ENCODE results near the gene MANEA.
"Not testable (repeated sequence)": the region's sequence is repeated elsewhere in the genome, so short reads cannot be mapped to it uniquely, and the experiment has no call there.

The MANEA gene

GRCh38 chr6:95577304-95578105, at the start of gene MANEA:
Gene MANEA (plus strand): TSS chr6:95577535. CDS start chr6:95586440, 8,905 bp downstream.
- DNase-seq (ENCODE audit: low read depth in 3 of 3) = peak; percentile 56 to 78 (median 57)

- DNase-seq (ENCODE audit: low read depth in 3 of 3) = no peak
These were observed 47.6 kb upstream of the MANEA start for GRCh38 chr6:95529762-95530161.

- no peak for DNase-seq (ENCODE audit: low read depth in 3 of 3)
These were observed 47.0 kb upstream of the MANEA start for GRCh38 chr6:95530176-95530819.

GRCh38 chr6:95543798-95544197, 33.5 kb upstream of the MANEA start:
- DNase-seq (ENCODE audit: low read depth in 3 of 3) = no peak

- DNase-seq (ENCODE audit: low read depth in 3 of 3) = no peak
These were observed 32.7 kb upstream of the MANEA start for GRCh38 chr6:95544517-95545225.

- no peak for DNase-seq (ENCODE audit: low read depth in 3 of 3)
These were observed 32.1 kb upstream of the MANEA start for GRCh38 chr6:95545226-95545625.

GRCh38 chr6:95545686-95546085, 31.6 kb upstream of the MANEA start:
- DNase-seq (ENCODE audit: low read depth in 3 of 3) = no peak

GRCh38 chr6:95546148-95546547, 31.2 kb upstream of the MANEA start:
- no peak for DNase-seq (ENCODE audit: low read depth in 3 of 3)

GRCh38 chr6:95547043-95547442, 30.3 kb upstream of the MANEA start:
- DNase-seq (ENCODE audit: low read depth in 3 of 3) = no peak

- DNase-seq (ENCODE audit: low read depth in 3 of 3) = no peak
These were observed 29.0 kb upstream of the MANEA start for GRCh38 chr6:95548188-95548786.

GRCh38 chr6:95551678-95552324, 25.5 kb upstream of the MANEA start:
- no peak for DNase-seq (ENCODE audit: low read depth in 3 of 3)

- DNase-seq (ENCODE audit: low read depth in 3 of 3) = no peak
These were observed 23.5 kb upstream of the MANEA start for GRCh38 chr6:95553880-95554279.

GRCh38 chr6:95560956-95561355, 16.4 kb upstream of the MANEA start:
- not testable (repeated sequence) for DNase-seq (ENCODE audit: low read depth in 3 of 3)

- no peak for DNase-seq (ENCODE audit: low read depth in 3 of 3)
These were observed 7.8 kb upstream of the MANEA start for GRCh38 chr6:95569560-95569959.

- no peak for DNase-seq (ENCODE audit: low read depth in 3 of 3)
These were observed 5.2 kb upstream of the MANEA start for GRCh38 chr6:95572098-95572497.

GRCh38 chr6:95574811-95575210, 2.5 kb upstream of the MANEA start:
- no peak for DNase-seq (ENCODE audit: low read depth in 3 of 3)

- DNase-seq (ENCODE audit: low read depth in 3 of 3) = no peak
These were observed 927 bp upstream of the MANEA start for GRCh38 chr6:95576218-95576997.

- DNase-seq (ENCODE audit: low read depth in 3 of 3) = no peak
These were observed 384 bp upstream of the MANEA start for GRCh38 chr6:95576998-95577303.

GRCh38 chr6:95578106-95578410, 723 bp downstream of the MANEA start:
- DNase-seq (ENCODE audit: low read depth in 3 of 3) = peak in 1 of 3 experiments; percentile 1

- no peak for DNase-seq (ENCODE audit: low read depth in 3 of 3)
These were observed 3.7 kb downstream of the MANEA start for GRCh38 chr6:95581073-95581472.

GRCh38 chr6:95584226-95584625, 6.9 kb downstream of the MANEA start:
- DNase-seq (ENCODE audit: low read depth in 3 of 3) = not testable (repeated sequence)

All from stimulated activated CD4-positive, alpha-beta T cell treated with anti-CD3 and anti-CD28 coated beads, TNF-alpha, amount 100 ng/mL, for 24 hours (primary cell).